ENCODE data around the gene SCFD1. TPM values are rescaled to one million over a fixed set of nuclear protein-coding genes. Genes with fewer than 3 reads are reported as not detected.

The SCFD1 gene, protein sequence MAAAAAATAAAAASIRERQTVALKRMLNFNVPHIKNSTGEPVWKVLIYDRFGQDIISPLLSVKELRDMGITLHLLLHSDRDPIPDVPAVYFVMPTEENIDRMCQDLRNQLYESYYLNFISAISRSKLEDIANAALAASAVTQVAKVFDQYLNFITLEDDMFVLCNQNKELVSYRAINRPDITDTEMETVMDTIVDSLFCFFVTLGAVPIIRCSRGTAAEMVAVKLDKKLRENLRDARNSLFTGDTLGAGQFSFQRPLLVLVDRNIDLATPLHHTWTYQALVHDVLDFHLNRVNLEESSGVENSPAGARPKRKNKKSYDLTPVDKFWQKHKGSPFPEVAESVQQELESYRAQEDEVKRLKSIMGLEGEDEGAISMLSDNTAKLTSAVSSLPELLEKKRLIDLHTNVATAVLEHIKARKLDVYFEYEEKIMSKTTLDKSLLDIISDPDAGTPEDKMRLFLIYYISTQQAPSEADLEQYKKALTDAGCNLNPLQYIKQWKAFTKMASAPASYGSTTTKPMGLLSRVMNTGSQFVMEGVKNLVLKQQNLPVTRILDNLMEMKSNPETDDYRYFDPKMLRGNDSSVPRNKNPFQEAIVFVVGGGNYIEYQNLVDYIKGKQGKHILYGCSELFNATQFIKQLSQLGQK
- total RNA-seq = 105 and 116 TPM in 2 replicates

DNA sequence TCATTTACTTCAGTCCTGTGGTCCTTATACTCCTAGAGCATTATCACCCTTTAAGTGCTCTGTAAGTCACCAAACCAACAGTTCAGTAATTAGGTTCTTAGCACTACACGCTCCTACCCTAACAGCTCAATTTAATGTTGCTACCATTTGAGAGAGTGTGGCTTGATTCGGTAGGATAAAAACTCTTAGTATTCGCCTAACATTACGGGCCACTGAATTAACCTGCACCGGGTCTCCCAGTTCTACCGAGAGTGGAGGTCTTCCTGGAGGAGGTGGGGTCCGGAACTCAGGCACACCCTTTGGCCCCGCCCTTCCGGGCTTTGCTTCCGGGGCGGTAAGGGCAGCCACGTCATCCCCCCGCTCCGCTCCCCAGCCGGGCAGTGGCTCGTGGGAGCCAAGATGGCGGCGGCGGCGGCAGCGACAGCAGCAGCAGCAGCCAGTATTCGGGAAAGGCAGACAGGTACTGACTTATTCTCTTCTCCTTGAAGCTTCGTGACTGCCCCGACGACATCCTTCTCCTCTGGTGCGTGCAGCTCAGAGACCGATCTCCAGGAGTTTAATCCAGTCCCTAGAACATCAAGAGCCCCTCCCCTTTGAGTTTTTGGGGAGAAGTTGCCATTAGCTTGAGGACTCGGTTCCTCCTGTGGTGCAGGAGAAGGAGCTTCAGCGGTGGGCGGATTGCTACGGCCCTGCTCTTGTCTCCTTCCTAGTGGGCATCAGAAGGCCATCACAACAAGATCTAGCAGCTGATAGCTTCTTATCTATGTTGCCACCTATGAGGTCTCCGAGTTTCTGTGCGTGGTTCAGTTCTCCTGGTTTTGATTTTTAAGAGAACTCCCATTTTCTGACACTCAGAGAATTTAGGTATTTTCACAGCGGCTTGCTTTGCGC lies at the start of gene SCFD1:
TSS of gene SCFD1 (plus strand) at position 380 of the 891 bp plus-strand sequence. CDS start at position 400, 20 bp downstream.

Other genes with a start within 250 kb of the SCFD1 start
- gene G2E3, start 63.2 kb upstream of the SCFD1 start, total RNA-seq = 11.0 and 13.8 TPM in 2 replicates

All from smooth muscle cell of bladder (primary cell).